Retinal pigment epithelial cell (primary cell): ENCODE measurements around the gene EXOC1L.

Experiments used
- DNase-seq: peaks from one replicate; pipeline ENCODE4 v3.0.0-alpha.2; 2010; ENCODE audit warnings: low read depth
- H3K4me3 ChIP-seq: 2 replicates; pipeline ENCODE4 v1.5.1; 2011; ENCODE audit warnings: mild to moderate bottlenecking, low read length, control low read depth, moderate library complexity
- TF ChIP-seq, protein P1 (sequence below): conservative IDR thresholded peaks from 2 replicates; pipeline ENCODE4 v1.5.1; 2011; ENCODE audit warnings: low read depth, low read length, control low read depth, inconsistent platforms

EXOC1L gene

GRCh38 chr4:55849724-55850123, 30.1 kb downstream of the EXOC1L start:
- no peak overlapping the region for H3K4me3 ChIP-seq
- no peak for DNase-seq
- TF ChIP-seq, protein P1, sequence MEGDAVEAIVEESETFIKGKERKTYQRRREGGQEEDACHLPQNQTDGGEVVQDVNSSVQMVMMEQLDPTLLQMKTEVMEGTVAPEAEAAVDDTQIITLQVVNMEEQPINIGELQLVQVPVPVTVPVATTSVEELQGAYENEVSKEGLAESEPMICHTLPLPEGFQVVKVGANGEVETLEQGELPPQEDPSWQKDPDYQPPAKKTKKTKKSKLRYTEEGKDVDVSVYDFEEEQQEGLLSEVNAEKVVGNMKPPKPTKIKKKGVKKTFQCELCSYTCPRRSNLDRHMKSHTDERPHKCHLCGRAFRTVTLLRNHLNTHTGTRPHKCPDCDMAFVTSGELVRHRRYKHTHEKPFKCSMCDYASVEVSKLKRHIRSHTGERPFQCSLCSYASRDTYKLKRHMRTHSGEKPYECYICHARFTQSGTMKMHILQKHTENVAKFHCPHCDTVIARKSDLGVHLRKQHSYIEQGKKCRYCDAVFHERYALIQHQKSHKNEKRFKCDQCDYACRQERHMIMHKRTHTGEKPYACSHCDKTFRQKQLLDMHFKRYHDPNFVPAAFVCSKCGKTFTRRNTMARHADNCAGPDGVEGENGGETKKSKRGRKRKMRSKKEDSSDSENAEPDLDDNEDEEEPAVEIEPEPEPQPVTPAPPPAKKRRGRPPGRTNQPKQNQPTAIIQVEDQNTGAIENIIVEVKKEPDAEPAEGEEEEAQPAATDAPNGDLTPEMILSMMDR = no peak

- TF ChIP-seq, protein P1 = no peak
- DNase-seq = no peak
- no peak overlapping the region for H3K4me3 ChIP-seq
Measured at GRCh38 chr4:55851885-55852284, 32.3 kb downstream of the EXOC1L start.

DNA sequence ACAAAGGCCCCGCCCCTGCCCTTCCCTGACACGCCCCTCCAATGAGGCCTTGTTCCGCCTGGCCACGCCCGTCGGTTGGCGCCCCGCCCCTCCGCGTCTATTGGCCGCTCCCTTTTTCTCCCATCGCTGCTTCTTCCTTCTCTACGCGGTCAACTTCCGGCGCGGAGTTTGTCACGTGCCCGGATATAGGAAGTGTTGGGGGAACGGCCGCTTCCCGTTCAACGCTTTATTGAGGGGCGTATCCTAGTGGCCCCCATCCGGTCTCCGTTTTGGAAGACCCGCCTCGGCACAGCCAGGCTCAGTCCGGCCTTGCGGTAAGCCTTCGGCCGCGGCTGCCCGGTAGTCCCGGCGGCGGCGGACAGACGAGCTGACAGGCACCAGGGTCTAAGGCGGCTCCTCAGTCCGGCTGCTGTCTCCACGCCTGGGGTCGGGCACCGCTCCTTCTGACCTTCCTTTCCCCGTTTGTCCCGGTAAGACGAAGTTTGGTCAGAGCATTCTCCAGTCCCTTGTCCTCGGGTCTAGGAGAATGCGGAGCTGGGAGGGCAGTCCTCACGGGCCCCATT, 34.0 kb downstream of the EXOC1L start, which contains the start of gene EXOC1:
Gene EXOC1 (plus strand): TSS at position 165 of the 563 bp plus-strand sequence. CDS start 4,676 bp downstream, outside the sequence.
- peak; percentile 84 for DNase-seq
- H3K4me3 ChIP-seq = peak within 1 kb of the TSS; percentile 95
- TF ChIP-seq, protein P1 = no peak

DNA sequence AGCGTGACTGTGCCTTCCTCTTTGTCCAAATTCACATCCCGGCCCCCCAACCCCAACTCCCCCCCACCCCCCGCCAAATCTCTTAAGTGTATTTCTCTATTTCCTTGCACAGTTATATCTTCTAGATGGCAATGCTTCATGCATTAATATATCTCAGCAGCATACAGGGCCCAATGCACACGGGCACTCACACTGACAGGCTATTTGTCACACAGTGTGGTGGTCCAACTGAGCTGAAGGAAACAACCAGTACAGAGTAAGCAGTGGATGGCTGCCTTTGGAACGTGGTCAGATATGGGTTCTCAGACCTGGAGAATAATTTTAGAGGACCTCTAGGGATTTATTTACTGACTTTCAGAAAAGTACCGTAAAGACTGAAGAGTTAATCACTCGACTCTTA, 34.5 kb downstream of the EXOC1L start:
- peak overlapping the region; percentile 95 for H3K4me3 ChIP-seq
- DNase-seq = no peak
- TF ChIP-seq, protein P1 = no peak

GRCh38 chr4:55857586-55857985, 38.0 kb downstream of the EXOC1L start:
- no peak overlapping the region for H3K4me3 ChIP-seq
- TF ChIP-seq, protein P1 = no peak
- no peak for DNase-seq

- TF ChIP-seq, protein P1 = no peak
- no peak overlapping the region for H3K4me3 ChIP-seq
- no peak for DNase-seq
Measured at GRCh38 chr4:55859711-55860110, 40.1 kb downstream of the EXOC1L start.

GRCh38 chr4:55864577-55865223, 45.1 kb downstream of the EXOC1L start:
- TF ChIP-seq, protein P1 = no peak
- DNase-seq = no peak
- H3K4me3 ChIP-seq = no peak overlapping the region
